GM12878 (cell line): ENCODE measurements around the gene LY9. TPM values are rescaled to one million over a fixed set of nuclear protein-coding genes. Genes with fewer than 3 reads are reported as not detected.

Experiments
- ASH2L ChIP-seq: fragments of 300-600, 200-600 bp; sonication (generic); IDR thresholded peaks from 2 replicates; pipeline ENCODE4 v1.6.1; 2017; ENCODE audit warnings: low read depth, mild to moderate bottlenecking, borderline replicate concordance
- BRCA1 ChIP-seq: IDR thresholded peaks from 2 replicates; pipeline ENCODE4 v1.6.1; 2011; ENCODE audit warnings: low read depth, low read length, improper control_type of control experiment
- CBX3 ChIP-seq: fragments of 200-600 bp; sonication (generic); IDR thresholded peaks from 2 replicates; pipeline ENCODE4 v1.6.1; 2016; ENCODE audit warnings: low read depth, borderline replicate concordance
- CREB1 ChIP-seq: IDR thresholded peaks from 2 replicates; pipeline ENCODE4 v1.6.1; 2012; ENCODE audit warnings: low read depth, mild to moderate bottlenecking, inconsistent platforms
- E4F1 ChIP-seq: fragments of 450-650 bp; IDR thresholded peaks from 2 replicates; pipeline ENCODE4 v1.6.1; 2018; ENCODE audit warnings: borderline replicate concordance, mild to moderate bottlenecking; ENCODE audit not compliant: partially characterized antibody
- GATAD2B ChIP-seq: fragments of 450-650 bp; conservative IDR thresholded peaks from 2 replicates; pipeline ENCODE4 v1.6.1; 2017; ENCODE audit warnings: low read depth, mild to moderate bottlenecking, moderate library complexity
- IRF4 ChIP-seq: IDR thresholded peaks from 2 replicates; pipeline ENCODE4 v1.6.1; 2011; ENCODE audit warnings: low read depth, low read length
- MTA3 ChIP-seq: IDR thresholded peaks from 2 replicates; pipeline ENCODE4 v1.6.1; 2012; ENCODE audit warnings: low read length, inconsistent platforms, borderline replicate concordance
- NFYA ChIP-seq: IDR thresholded peaks from 2 replicates; pipeline ENCODE4 v1.6.1; 2011; ENCODE audit warnings: low read depth, mild to moderate bottlenecking, low read length, improper control_type of control experiment, borderline replicate concordance
- PAX5 ChIP-seq: IDR thresholded peaks from 2 replicates; pipeline ENCODE4 v1.6.1; 2011; ENCODE audit warnings: low read depth, low read length, borderline replicate concordance
- RELA ChIP-seq: fragments of 450-650 bp; IDR thresholded peaks from 2 replicates; pipeline ENCODE4 v1.8.0; 2014; ENCODE audit warnings: borderline replicate concordance; ENCODE audit not compliant: partially characterized antibody
- RFX5 ChIP-seq: IDR thresholded peaks from 2 replicates; pipeline ENCODE4 v1.6.1; 2011; ENCODE audit warnings: low read depth, low read length, improper control_type of control experiment
- SPI1 ChIP-seq: IDR thresholded peaks from 2 replicates; pipeline ENCODE4 v1.6.1; 2011; ENCODE audit warnings: low read depth, mild to moderate bottlenecking, low read length, moderate library complexity, borderline replicate concordance; ENCODE audit not compliant: insufficient read depth
- STAT1 ChIP-seq: fragments of 450-650 bp; conservative IDR thresholded peaks from 2 replicates; pipeline ENCODE4 v1.6.1; 2014; ENCODE audit warnings: antibody characterized with exemption, mild to moderate bottlenecking
- TCF3 ChIP-seq: IDR thresholded peaks from 2 replicates; pipeline ENCODE4 v1.6.1; 2012; ENCODE audit warnings: low read depth, mild to moderate bottlenecking, low read length, borderline replicate concordance; ENCODE audit not compliant: insufficient read depth
- ZNF592 ChIP-seq: fragments of 450-650 bp; IDR thresholded peaks from 2 replicates; pipeline ENCODE4 v1.6.1; 2017; ENCODE audit warnings: mild to moderate bottlenecking, moderate library complexity
- polyA plus RNA-seq, 11 experiments: library from polyadenylated mRNA; depleted of rRNA in 4 of 11; unstranded in 6 of 11; stranded (reverse) in 5 of 11; fragments of >200 nt; fragmentation: Nextera tagmentation in 4 of 11; fragmentation: Illumina TruSeq in 1 of 11; extraction: Ambion mirVana in 4 of 11; extraction: Trizol in 1 of 11; gene quantifications; 1 replicate in 1 of 11; 2 replicates in 10 of 11; pipeline versions ENCODE4 v1.2.1 to v1.2.3, GENCODE V29; 2011 to 2016; ENCODE audit warnings: inconsistent platforms in 2 of 11, missing spikeins in 2 of 11, low read depth in 1 of 11
- total RNA-seq, 4 experiments: library from RNA; depleted of rRNA in 3 of 4; stranded (reverse); fragments of >200 nt in 3 of 4; fragmentation: Illumina TruSeq in 1 of 4; extraction: Trizol in 1 of 4; gene quantifications; 2 replicates each; pipeline versions ENCODE4 v1.2.1 to v1.2.3, GENCODE V29; 2013 to 2021
- TF ChIP-seq, protein P1 (sequence below): fragments of 450-650 bp; conservative IDR thresholded peaks from 2 replicates; pipeline ENCODE4 v1.6.1; 2017; ENCODE audit warnings: mild to moderate bottlenecking, moderate library complexity
- TF ChIP-seq, protein P2 (sequence below): IDR thresholded peaks from 2 replicates; pipeline ENCODE4 v1.6.1; 2011; ENCODE audit warnings: borderline replicate concordance, low read depth, mild to moderate bottlenecking, moderate library complexity, low read length; ENCODE audit not compliant: insufficient read depth, poor library complexity, severe bottlenecking

Gene LY9
- total and polyA plus RNA-seq, 10 of the 15 experiments (the other 5 are each of a cell fraction or from before 2014, with no cell fraction given): 2.7 to 12.5 (median 9.0) TPM

DNA sequence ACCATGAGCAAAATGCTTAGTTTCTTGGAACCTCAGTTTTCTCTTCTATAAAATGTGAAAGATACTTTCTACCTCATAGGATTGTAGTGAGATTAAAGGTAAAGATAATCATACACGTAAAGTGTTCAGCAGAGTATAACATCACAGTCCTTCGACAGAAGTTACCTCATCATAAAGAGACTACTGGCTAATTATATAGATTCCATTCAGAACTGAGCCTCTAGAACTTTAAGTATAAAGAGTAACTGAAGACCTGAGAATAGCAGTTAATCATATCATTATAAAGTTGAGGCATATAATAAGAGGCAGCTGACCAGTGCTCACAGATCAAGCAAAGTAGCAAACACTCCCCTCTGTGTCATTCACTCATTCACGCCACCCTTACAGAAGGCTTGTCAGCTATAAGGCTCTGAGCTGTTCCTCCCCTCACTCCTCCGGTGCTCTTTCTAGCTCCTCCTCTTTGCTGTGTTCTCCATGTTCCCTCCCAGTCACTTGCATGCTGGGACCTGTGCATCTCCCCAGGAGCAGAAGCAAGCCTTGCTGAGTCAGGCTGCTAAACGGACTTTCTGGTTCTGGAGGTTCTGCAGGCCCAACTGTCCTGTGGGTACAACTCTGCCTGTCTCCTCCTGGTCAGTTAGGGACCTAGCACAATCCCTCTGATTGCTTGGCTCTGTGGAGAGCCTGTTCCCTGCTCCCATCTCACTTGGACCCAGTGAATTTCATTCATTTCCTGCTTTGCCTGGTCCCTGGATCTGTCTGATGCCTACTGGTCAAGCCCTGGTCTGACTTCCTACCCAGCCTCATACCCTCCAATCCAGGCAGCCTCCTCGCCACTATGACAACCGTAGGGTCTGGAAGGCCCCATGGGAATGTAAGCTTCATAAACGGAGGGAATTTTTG is 28.3 kb upstream of the LY9 start (continued):
- TF ChIP-seq ZNF592 (no peak), STAT1 (no peak), TCF3 (no peak), NFYA (no peak), GATAD2B (no peak), CREB1 (peak; percentile 72), SPI1 (no peak), RFX5 (no peak), RELA (no peak), PAX5 (no peak), CBX3 (no peak), E4F1 (no peak), BRCA1 (no peak), IRF4 (no peak), ASH2L (no peak), MTA3 (no peak)
- TF ChIP-seq, protein P1, sequence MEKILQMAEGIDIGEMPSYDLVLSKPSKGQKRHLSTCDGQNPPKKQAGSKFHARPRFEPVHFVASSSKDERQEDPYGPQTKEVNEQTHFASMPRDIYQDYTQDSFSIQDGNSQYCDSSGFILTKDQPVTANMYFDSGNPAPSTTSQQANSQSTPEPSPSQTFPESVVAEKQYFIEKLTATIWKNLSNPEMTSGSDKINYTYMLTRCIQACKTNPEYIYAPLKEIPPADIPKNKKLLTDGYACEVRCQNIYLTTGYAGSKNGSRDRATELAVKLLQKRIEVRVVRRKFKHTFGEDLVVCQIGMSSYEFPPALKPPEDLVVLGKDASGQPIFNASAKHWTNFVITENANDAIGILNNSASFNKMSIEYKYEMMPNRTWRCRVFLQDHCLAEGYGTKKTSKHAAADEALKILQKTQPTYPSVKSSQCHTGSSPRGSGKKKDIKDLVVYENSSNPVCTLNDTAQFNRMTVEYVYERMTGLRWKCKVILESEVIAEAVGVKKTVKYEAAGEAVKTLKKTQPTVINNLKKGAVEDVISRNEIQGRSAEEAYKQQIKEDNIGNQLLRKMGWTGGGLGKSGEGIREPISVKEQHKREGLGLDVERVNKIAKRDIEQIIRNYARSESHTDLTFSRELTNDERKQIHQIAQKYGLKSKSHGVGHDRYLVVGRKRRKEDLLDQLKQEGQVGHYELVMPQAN: no peak
- TF ChIP-seq, protein P2, sequence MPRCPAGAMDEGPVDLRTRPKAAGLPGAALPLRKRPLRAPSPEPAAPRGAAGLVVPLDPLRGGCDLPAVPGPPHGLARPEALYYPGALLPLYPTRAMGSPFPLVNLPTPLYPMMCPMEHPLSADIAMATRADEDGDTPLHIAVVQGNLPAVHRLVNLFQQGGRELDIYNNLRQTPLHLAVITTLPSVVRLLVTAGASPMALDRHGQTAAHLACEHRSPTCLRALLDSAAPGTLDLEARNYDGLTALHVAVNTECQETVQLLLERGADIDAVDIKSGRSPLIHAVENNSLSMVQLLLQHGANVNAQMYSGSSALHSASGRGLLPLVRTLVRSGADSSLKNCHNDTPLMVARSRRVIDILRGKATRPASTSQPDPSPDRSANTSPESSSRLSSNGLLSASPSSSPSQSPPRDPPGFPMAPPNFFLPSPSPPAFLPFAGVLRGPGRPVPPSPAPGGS: no peak
